H1 (cell line): ENCODE data around the gene CCAR1. TPM values are rescaled to one million over a fixed set of nuclear protein-coding genes. Genes with fewer than 3 reads are reported as not detected.

Experiments
- CTCF ChIA-PET: fragments of 300-600 bp; sonication (Branson Sonifier 250); formaldehyde crosslinking; loops from one replicate; lab custom pipeline; 2021; ENCODE audit not compliant: partially characterized antibody; lab: Charles Lee
- POLR2A ChIA-PET: fragments of 300-600 bp; sonication (Branson Sonifier 250); formaldehyde crosslinking; loops from one replicate; lab custom pipeline; 2021; ENCODE audit warnings: inconsistent platforms; ENCODE audit not compliant: partially characterized antibody; lab: Charles Lee
- DNase-seq, 2 experiments: peaks; one replicate each; pipeline versions ENCODE4 v3.0.0 to v3.0.0-alpha.2; 2010 to 2022; ENCODE audit warnings: low spot score in 2 of 2, low read depth in 1 of 2, mixed read lengths in 1 of 2
- FAIRE-seq: peaks from 2 replicates; lab custom pipeline; 2011; peaks lifted over from hg19 to GRCh38; lab: Jason Lieb, UNC
- H2AFZ ChIP-seq: 2 replicates; pipeline ENCODE4 v1.8.1; 2012; ENCODE audit warnings: low read length, inconsistent platforms
- H2AK5ac ChIP-seq: 2 replicates; pipeline ENCODE4 v1.6.1; 2013; ENCODE audit warnings: low read depth, low read length
- H2BK120ac ChIP-seq: replicated peaks from 2 replicates; pipeline ENCODE3; 2013; ENCODE audit warnings: low read depth, low read length, inconsistent platforms
- H2BK12ac ChIP-seq: 2 replicates; pipeline ENCODE4 v1.6.1; 2013; ENCODE audit warnings: low read depth, low read length
- H2BK15ac ChIP-seq: 2 replicates; pipeline ENCODE4 v1.6.1; 2013; ENCODE audit warnings: low read length
- H2BK20ac ChIP-seq: 2 replicates; pipeline ENCODE4 v1.6.1; 2013; ENCODE audit warnings: low read length
- H2BK5ac ChIP-seq: 2 replicates; pipeline ENCODE4 v1.6.1; 2013; ENCODE audit warnings: low read depth, low read length
- H3K14ac ChIP-seq: 2 replicates; pipeline ENCODE4 v1.6.1; 2013; ENCODE audit warnings: inconsistent platforms; ENCODE audit not compliant: insufficient read length
- H3K18ac ChIP-seq: 2 replicates; pipeline ENCODE4 v1.6.1; 2013; ENCODE audit warnings: low read length; ENCODE audit errors: extremely low read depth
- H3K23ac ChIP-seq: 2 replicates; pipeline ENCODE4 v1.6.1; 2013; ENCODE audit warnings: inconsistent platforms; ENCODE audit not compliant: insufficient read length
- H3K23me2 ChIP-seq: 2 replicates; pipeline ENCODE4 v1.6.1; 2013; ENCODE audit warnings: low read depth, low read length
- H3K27ac ChIP-seq: 2 replicates; pipeline ENCODE4 v1.6.1; 2011; ENCODE audit warnings: low read depth, low read length, inconsistent platforms
- H3K27me3 ChIP-seq, 4 experiments: replicated peaks in 1 of 4; 1 replicate in 1 of 4; 2 replicates in 3 of 4; pipeline versions ENCODE4 v1.6.1 to v1.8.1; 2011 to 2013; ENCODE audit warnings: low read length in 3 of 4, mild to moderate bottlenecking in 3 of 4, inconsistent platforms in 2 of 4, mixed read lengths in 2 of 4, moderate library complexity in 1 of 4; ENCODE audit not compliant: control insufficient read depth in 3 of 4, insufficient read depth in 3 of 4; ENCODE audit errors: extremely low read depth in 1 of 4
- H3K36me3 ChIP-seq, 4 experiments: 2 replicates each; pipeline versions ENCODE4 v1.6.1 to v1.8.1; 2011 to 2013; ENCODE audit warnings: mild to moderate bottlenecking in 4 of 4, low read length in 3 of 4, moderate library complexity in 2 of 4, control low read depth in 1 of 4, inconsistent platforms in 1 of 4; ENCODE audit not compliant: insufficient read depth in 4 of 4, control insufficient read depth in 2 of 4
- H3K4ac ChIP-seq: replicated peaks from 2 replicates; pipeline ENCODE3; 2013; ENCODE audit warnings: low read length, low read depth, mixed read lengths, inconsistent platforms; ENCODE audit not compliant: insufficient read length
- H3K4me1 ChIP-seq, 4 experiments: replicated peaks in 1 of 4; 1 replicate in 1 of 4; 2 replicates in 3 of 4; pipeline versions ENCODE4 v1.6.1 to v1.8.1; 2011 to 2013; ENCODE audit warnings: low read length in 3 of 4, inconsistent platforms in 2 of 4, mixed read lengths in 1 of 4; ENCODE audit not compliant: insufficient read depth in 4 of 4, control insufficient read depth in 3 of 4
- H3K4me2 ChIP-seq, 2 experiments: 2 replicates each; pipeline versions ENCODE4 v1.6.1 to v1.8.1; 2011 to 2013; ENCODE audit warnings: low read depth in 2 of 2, low read length in 2 of 2, control low read depth in 1 of 2, inconsistent platforms in 1 of 2, mild to moderate bottlenecking in 1 of 2; ENCODE audit not compliant: insufficient read depth in 1 of 2
- H3K4me3 ChIP-seq, 4 experiments: fragments of 200-600, 300-600 bp in 1 of 4; sonication (generic), shearing (Covaris generic), sonication (Bioruptor Twin) in 1 of 4; 2 replicates each; pipeline versions ENCODE4 v1.5.1 to v1.8.1; 2011 to 2016; ENCODE audit warnings: low read length in 4 of 4, low read depth in 3 of 4, control low read depth in 2 of 4, inconsistent platforms in 2 of 4, mild to moderate bottlenecking in 2 of 4, mixed read lengths in 1 of 4, moderate library complexity in 1 of 4; ENCODE audit not compliant: insufficient read depth in 2 of 4; ENCODE audit errors: extremely low read depth in 1 of 4
- H3K56ac ChIP-seq: replicated peaks from 2 replicates; pipeline ENCODE3; 2013; ENCODE audit warnings: low read depth, mild to moderate bottlenecking, mixed read lengths, low read length, inconsistent platforms; ENCODE audit not compliant: insufficient read length
- H3K79me1 ChIP-seq: 2 replicates; pipeline ENCODE4 v1.6.1; 2013; ENCODE audit warnings: low read depth, low read length, control low read depth
- H3K79me2 ChIP-seq, 2 experiments: 2 replicates each; pipeline versions ENCODE4 v1.6.1 to v1.8.1; 2012 to 2013; ENCODE audit warnings: low read length in 2 of 2, mild to moderate bottlenecking in 2 of 2, inconsistent platforms in 1 of 2; ENCODE audit not compliant: insufficient read depth in 2 of 2, control insufficient read depth in 1 of 2
- H3K9ac ChIP-seq, 4 experiments: replicated peaks in 1 of 4; 1 replicate in 1 of 4; 2 replicates in 3 of 4; pipeline versions ENCODE4 v1.6.1 to v1.8.1; 2011 to 2013; ENCODE audit warnings: low read depth in 3 of 4, low read length in 3 of 4, control low read depth in 2 of 4, mild to moderate bottlenecking in 2 of 4, moderate library complexity in 2 of 4, inconsistent platforms in 1 of 4; ENCODE audit errors: extremely low read depth in 1 of 4
- H3K9me3 ChIP-seq, 2 experiments: 2 replicates each; pipeline versions ENCODE4 v1.6.1 to v1.8.1; 2012 to 2013; ENCODE audit warnings: mild to moderate bottlenecking in 2 of 2, moderate library complexity in 2 of 2, control low read depth in 1 of 2, inconsistent platforms in 1 of 2, low read depth in 1 of 2, low read length in 1 of 2, mixed read lengths in 1 of 2; ENCODE audit not compliant: insufficient read depth in 2 of 2
- H4K20me1 ChIP-seq, 2 experiments: replicated peaks in 1 of 2; 2 replicates each; pipeline versions ENCODE3 to v1.8.1; 2011 to 2013; ENCODE audit warnings: inconsistent platforms in 2 of 2, low read length in 2 of 2, mild to moderate bottlenecking in 1 of 2; ENCODE audit not compliant: insufficient read depth in 2 of 2, control insufficient read depth in 1 of 2
- H4K5ac ChIP-seq: 2 replicates; pipeline ENCODE4 v1.6.1; 2013; ENCODE audit warnings: low read length, low read depth, mixed read lengths, inconsistent platforms; ENCODE audit not compliant: insufficient read length
- H4K8ac ChIP-seq: 2 replicates; pipeline ENCODE4 v1.8.0; 2013; ENCODE audit warnings: mild to moderate bottlenecking, moderate library complexity, low read length, inconsistent platforms; ENCODE audit not compliant: insufficient read depth; ENCODE audit errors: extremely low read depth
- H4K91ac ChIP-seq: replicated peaks from 2 replicates; pipeline ENCODE3; 2013; ENCODE audit warnings: low read length, mixed read lengths, inconsistent platforms; ENCODE audit not compliant: insufficient read length
- TAF7 ChIP-seq: optimal IDR thresholded peaks from 2 replicates; pipeline ENCODE3; 2011; ENCODE audit warnings: low read depth, mild to moderate bottlenecking, inconsistent platforms, low read length, moderate library complexity, borderline replicate concordance
- WGBS, 2 experiments: shearing (Covaris generic) in 1 of 2; methylation state at CpG; one replicate each; pipeline versions ENCODE4 v1.1.6 to v1.1.7; 2013 to 2015; ENCODE audit warnings: low lambda C conversion rate in 2 of 2, mixed read lengths in 2 of 2, inconsistent platforms in 1 of 2, low coverage in 1 of 2, missing lambda C conversion rate in 1 of 2; ENCODE audit not compliant: insufficient replicate concordance in 2 of 2, insufficient coverage in 1 of 2, insufficient read length in 1 of 2; ENCODE audit errors: extremely low coverage in 1 of 2, missing lambda C conversion rate in 1 of 2; 5-methylcytosine and 5-hydroxymethylcytosine counted together
- polyA plus RNA-seq, 7 experiments: library from polyadenylated mRNA; depleted of rRNA in 3 of 7; stranded (reverse) in 5 of 7; unstranded in 2 of 7; fragments of >200 nt in 5 of 7; fragments of 200-250 nt in 2 of 7; gene quantifications; 1 replicate in 5 of 7; 2 replicates in 1 of 7; 4 replicates in 1 of 7; pipeline versions ENCODE4 v1.2.1 to v1.2.3, GENCODE V29; 2011 to 2013; ENCODE audit warnings: missing spikeins in 2 of 7, mixed read lengths in 2 of 7
- total RNA-seq: library from RNA; stranded (reverse); fragmentation: NEBNext Ultra II Directional; extraction: Animal tissue kit (Norgen Biotek cat#: 25700); gene quantifications from 2 replicates; pipeline ENCODE4 v1.2.1, GENCODE V29; 2021

The CCAR1 gene
- total and polyA plus RNA-seq, 2 of the 8 experiments (the other 6 are each of a cell fraction or from before 2014, with no cell fraction given) = 91.6 to 111 TPM

GRCh38 chr10:68831961-68832455 is 111.0 kb downstream of the CCAR1 start:
- POLR2A ChIA-PET = no interaction called here
- H3K9me3 ChIP-seq = no peaks in the 10 kb centered on the region
- H3K4me1 ChIP-seq = peaks cover 0 to 2% (median 0%) of the 10 kb centered on the region in 4 experiments; a peak in 1 of 7 replicates
- H3K14ac ChIP-seq = no peak overlapping the region
- H2BK15ac ChIP-seq = no peak overlapping the region
- no peak overlapping the region for H3K9ac ChIP-seq
- H3K27ac ChIP-seq = no peak overlapping the region
- 82% methylated on average over 5 of the region's 5 CpGs; no CpG with 5 or more reads in 1 of the 2 experiments for WGBS, 2 experiments
- no peak overlapping the region for H2BK20ac ChIP-seq
- H3K4me2 ChIP-seq = no peak overlapping the region
- no peak overlapping the region for H2BK5ac ChIP-seq
- no peak overlapping the region for H3K4ac ChIP-seq
- no peak overlapping the region for H2AK5ac ChIP-seq
- H3K18ac ChIP-seq = no peak overlapping the region
- peaks cover 0 to 10% (median 8%) of the 10 kb centered on the region in 4 experiments; a peak in 5 of 7 replicates for H3K27me3 ChIP-seq
- DNase-seq (no peak), FAIRE-seq (no peak)
- H4K20me1 ChIP-seq = no peaks in the 10 kb centered on the region
- H4K8ac ChIP-seq = no peak overlapping the region; the same call in 1 of the 2 replicates
- no peak overlapping the region for H2BK120ac ChIP-seq
- no peaks in the 10 kb centered on the region for H3K79me2 ChIP-seq
- H2BK12ac ChIP-seq = no peak overlapping the region
- peaks cover 4% of the 10 kb centered on the region; the same call in 1 of the 2 replicates for H3K23me2 ChIP-seq
- no peak overlapping the region for H3K4me3 ChIP-seq
- no peak overlapping the region for H4K5ac ChIP-seq
- no peak overlapping the region for H2AFZ ChIP-seq
- CTCF ChIA-PET = interaction anchor here (1.2 kb wide), 1 partner anchor 18 kb away, joined by 4 read pairs; no protein-coding TSS in a partner anchor
- H3K23ac ChIP-seq = no peak overlapping the region
- H3K79me1 ChIP-seq = no peaks in the 10 kb centered on the region
- no peaks in the 10 kb centered on the region for H3K36me3 ChIP-seq
- H3K56ac ChIP-seq = no peak overlapping the region
- H4K91ac ChIP-seq = no peak overlapping the region
- no peak for TF ChIP-seq TAF7
